HepG2 (cell line): Measurements from ENCODE around the gene TCTA. TPM values are rescaled to one million over a fixed set of nuclear protein-coding genes. Genes with fewer than 3 reads are reported as not detected.

Experiments
- CBX5 ChIP-seq: sonication (generic); formaldehyde crosslinking; IDR thresholded peaks from 2 replicates; pipeline ENCODE4 v1.4.0; 2020; ENCODE audit warnings: missing genetic modification reagents, borderline replicate concordance
- HHEX ChIP-seq: IDR thresholded peaks from 2 replicates; pipeline ENCODE4 v1.6.1; 2016; ENCODE audit warnings: control low read depth
- HINFP ChIP-seq: sonication (generic); formaldehyde crosslinking; IDR thresholded peaks from 2 replicates; pipeline ENCODE4 v1.4.0; 2020; ENCODE audit warnings: low read depth, mild to moderate bottlenecking, missing genetic modification reagents
- MIER3 ChIP-seq: IDR thresholded peaks from 2 replicates; pipeline ENCODE4 v1.6.1; 2016; ENCODE audit warnings: missing compliant biosample characterization, borderline replicate concordance
- MXD1 ChIP-seq: sonication (generic); formaldehyde crosslinking; IDR thresholded peaks from 2 replicates; pipeline ENCODE4 v1.4.0; 2020; ENCODE audit warnings: mild to moderate bottlenecking, missing genetic modification reagents
- NFE2 ChIP-seq: sonication (generic); formaldehyde crosslinking; IDR thresholded peaks from 2 replicates; pipeline ENCODE4 v1.4.0; 2020; ENCODE audit warnings: missing genetic modification reagents
- NR2F6 ChIP-seq, 2 experiments: IDR thresholded peaks; 2 replicates each; pipeline ENCODE4 v1.6.1; 2016; ENCODE audit warnings: antibody characterized with exemption in 1 of 2, mild to moderate bottlenecking in 1 of 2
- PCBP1 ChIP-seq: fragments of 200-400 bp; formaldehyde crosslinking; IDR thresholded peaks from 2 replicates; pipeline ENCODE4 v1.6.1; 2017; ENCODE audit warnings: mild to moderate bottlenecking, low read depth, low read length, borderline replicate concordance
- POLR2A ChIP-seq, 2 experiments: IDR thresholded peaks; 2 replicates each; pipeline ENCODE4 v1.6.1; 2011; ENCODE audit warnings: low read depth in 2 of 2, low read length in 2 of 2, mild to moderate bottlenecking in 1 of 2, moderate library complexity in 1 of 2; ENCODE audit not compliant: insufficient read depth in 1 of 2
- PPARG ChIP-seq: conservative IDR thresholded peaks from 2 replicates; pipeline ENCODE4 v1.6.1; 2016; ENCODE audit warnings: missing biosample characterization, missing genetic modification reagents
- RARG ChIP-seq: sonication (generic); formaldehyde crosslinking; IDR thresholded peaks from 2 replicates; pipeline ENCODE4 v1.4.0; 2020; ENCODE audit warnings: low read depth, mild to moderate bottlenecking, missing genetic modification reagents
- SKI ChIP-seq: fragments of 450-650 bp; IDR thresholded peaks from one replicate; pipeline ENCODE4 v1.6.1; 2018; ENCODE audit warnings: mild to moderate bottlenecking; ENCODE audit not compliant: partially characterized antibody
- SNAPC5 ChIP-seq: sonication (generic); formaldehyde crosslinking; IDR thresholded peaks from 2 replicates; pipeline ENCODE4 v1.8.1; 2023; ENCODE audit warnings: mild to moderate bottlenecking, missing genetic modification reagents, borderline replicate concordance
- SRSF4 ChIP-seq: fragments of 200-400 bp; formaldehyde crosslinking; IDR thresholded peaks from one replicate; pipeline ENCODE4 v1.6.1; 2018; ENCODE audit warnings: mild to moderate bottlenecking, low read depth, low read length, moderate library complexity; ENCODE audit not compliant: poor library complexity, severe bottlenecking
- TCF12 ChIP-seq, 2 experiments: fragments of 450-650 bp in 1 of 2; sonication (generic) in 1 of 2; formaldehyde crosslinking in 1 of 2; IDR thresholded peaks; 2 replicates each; pipeline versions ENCODE4 v1.6.1 to v1.8.0; 2017 to 2022; ENCODE audit warnings: antibody characterized with exemption in 1 of 2, mild to moderate bottlenecking in 1 of 2, missing genetic modification reagents in 1 of 2, moderate library complexity in 1 of 2
- TIGD3 ChIP-seq: sonication (generic); formaldehyde crosslinking; IDR thresholded peaks from 2 replicates; pipeline ENCODE4 v1.5.1; 2020; ENCODE audit warnings: mild to moderate bottlenecking, missing genetic modification reagents, borderline replicate concordance
- TP53 ChIP-seq: sonication (generic); formaldehyde crosslinking; conservative IDR thresholded peaks from 2 replicates; pipeline ENCODE4 v1.4.0; 2020; ENCODE audit warnings: missing genetic modification reagents
- ZBTB1 ChIP-seq: sonication (generic); formaldehyde crosslinking; IDR thresholded peaks from 2 replicates; pipeline ENCODE4 v1.4.0; 2020; ENCODE audit warnings: missing genetic modification reagents, borderline replicate concordance
- ZBTB21 ChIP-seq: sonication (generic); formaldehyde crosslinking; IDR thresholded peaks from 2 replicates; pipeline ENCODE4 v1.4.0; 2020; ENCODE audit warnings: missing genetic modification reagents
- ZBTB34 ChIP-seq: sonication (generic); formaldehyde crosslinking; IDR thresholded peaks from 2 replicates; pipeline ENCODE4 v1.8.0; 2022; ENCODE audit warnings: mild to moderate bottlenecking, missing genetic modification reagents
- ZMAT3 ChIP-seq: sonication (generic); formaldehyde crosslinking; conservative IDR thresholded peaks from 2 replicates; pipeline ENCODE4 v1.7.0; 2021; ENCODE audit warnings: missing genetic modification reagents
- ZNF160 ChIP-seq: sonication (generic); formaldehyde crosslinking; IDR thresholded peaks from 2 replicates; pipeline ENCODE4 v1.8.0; 2022; ENCODE audit warnings: mild to moderate bottlenecking, inconsistent platforms, missing genetic modification reagents
- ZNF335 ChIP-seq: sonication (generic); formaldehyde crosslinking; IDR thresholded peaks from 2 replicates; pipeline ENCODE4 v1.4.0; 2020; ENCODE audit warnings: missing genetic modification reagents
- ZNF557 ChIP-seq: sonication (generic); formaldehyde crosslinking; IDR thresholded peaks from 2 replicates; pipeline ENCODE4 v1.4.0; 2020; ENCODE audit warnings: missing genetic modification reagents
- polyA plus RNA-seq, 8 experiments: library from polyadenylated mRNA; depleted of rRNA in 3 of 8; stranded (reverse) in 7 of 8; unstranded in 1 of 8; fragments of >200 nt; fragmentation: Illumina TruSeq in 4 of 8; extraction: Trizol in 4 of 8; gene quantifications; 2 replicates each; pipeline versions ENCODE4 v1.2.1 to v1.2.3, GENCODE V29; 2011 to 2016; ENCODE audit warnings: low read depth in 4 of 8, missing spikeins in 1 of 8, mixed read lengths in 1 of 8; ENCODE audit not compliant: insufficient read depth in 1 of 8
- total RNA-seq, 5 experiments: library from RNA; depleted of rRNA; stranded (reverse); fragments of >200 nt; fragmentation: Illumina TruSeq; extraction: Trizol; gene quantifications; 2 replicates each; pipeline ENCODE4 v1.2.3, GENCODE V29; 2016; ENCODE audit warnings: low read depth in 1 of 5

TCTA gene
- total and polyA plus RNA-seq, 2 of the 13 experiments (the other 11 are each of a cell fraction or from before 2014, with no cell fraction given): 8.3 to 13.2 TPM

- TF ChIP-seq ZBTB34 (CRISPR knock-in tag) (peak; percentile 67; the same call in 1 of the 2 replicates), CBX5 (CRISPR knock-in tag) (no peak), TP53 (CRISPR knock-in tag) (no peak), RARG (CRISPR knock-in tag) (no peak), POLR2A (IDR thresholded peaks at IDR 0.05; ENCODE audit: insufficient read depth in 1 of 2, low read depth in 2 of 2, low read length in 2 of 2) (peak in 1 of 2 experiments; percentile 49; a peak in 2 of 4 replicates), MXD1 (CRISPR knock-in tag) (0 out of 2 replicates have a peak, but pooled peaks have one; percentile 54), PPARG (CRISPR knock-in tag) (no peak), ZNF557 (no peak), ZMAT3 (CRISPR knock-in tag) (no peak), TCF12 (IDR thresholded peaks at IDR 0.05) (no peak), TCF12 (CRISPR knock-in tag; IDR thresholded peaks at IDR 0.05) (0 out of 2 replicates have a peak, but pooled peaks have one; percentile 13), ZNF335 (CRISPR knock-in tag) (no peak), PCBP1 (no peak), HINFP (CRISPR knock-in tag) (no peak), ZBTB1 (CRISPR knock-in tag) (no peak), SKI (no peak), MIER3 (no peak), TIGD3 (CRISPR knock-in tag) (no peak), ZNF160 (CRISPR knock-in tag) (no peak), SRSF4 (no peak), NR2F6 (IDR thresholded peaks at IDR 0.05) (no peak), NR2F6 (CRISPR knock-in tag; IDR thresholded peaks at IDR 0.05) (0 out of 2 replicates have a peak, but pooled peaks have one; percentile 19), ZBTB21 (CRISPR knock-in tag) (no peak), HHEX (CRISPR knock-in tag) (no peak), SNAPC5 (CRISPR knock-in tag) (no peak), NFE2 (CRISPR knock-in tag) (no peak)
Observed at GRCh38 chr3:49465270-49466034, 53.2 kb downstream of the TCTA start (continued).
